ENCODE results near the gene INCENP. TPM values are rescaled to one million over a fixed set of nuclear protein-coding genes. Genes with fewer than 3 reads are reported as not detected.

INCENP gene
- polyA plus RNA-seq, 1 of the 3 experiments (the other 2 are of a cell fraction), result 20.1 TPM

- peaks cover 54% of the 10 kb centered on the region for H3K27me3 ChIP-seq (ENCODE audit: insufficient read depth)
- WGBS (ENCODE audit: low lambda C conversion rate), result 70% methylated on average over 1 of the region's 1 CpG
- H4K20me1 ChIP-seq (ENCODE audit: insufficient read depth), result no peaks in the 10 kb centered on the region
- no peaks in the 10 kb centered on the region for H3K9me2 ChIP-seq
- H3K79me2 ChIP-seq (ENCODE audit: insufficient read depth), result no peaks in the 10 kb centered on the region
- H3K4me2 ChIP-seq, result no peak overlapping the region
- H3K9me3 ChIP-seq, result no peaks in the 10 kb centered on the region
- H3K9ac ChIP-seq, result no peak overlapping the region
- H3K4me1 ChIP-seq (ENCODE audit: control insufficient read depth in 1 of 2, insufficient read depth in 2 of 2, low read depth in 1 of 2, low read length in 1 of 2), result no peaks in the 10 kb centered on the region
- no peaks in the 10 kb centered on the region for H3F3A ChIP-seq (replicated peaks; ENCODE audit: insufficient read depth)
- no peak overlapping the region for H3K4me3 ChIP-seq (ENCODE audit: low read depth in 2 of 2, low read length in 1 of 2)
- H2AFZ ChIP-seq (ENCODE audit: low read depth), result no peak overlapping the region
- no peak for DNase-seq
- POLR2A ChIA-PET, result no interaction called here
- H3K27ac ChIP-seq (ENCODE audit: low read depth in 2 of 2, low read length in 1 of 2), result no peak overlapping the region
- CTCF ChIA-PET, result interaction anchor here (1.1 to 4.2 kb wide), 8 partner anchors 14 to 270 kb away, joined by 3 to 37 read pairs (median 4); no protein-coding TSS in a partner anchor
- no peaks in the 10 kb centered on the region for H3K36me3 ChIP-seq (replicated peaks in 1 of 2; ENCODE audit: control insufficient read depth in 1 of 2, insufficient read depth in 2 of 2, low read length in 1 of 2)
- no peak for TF ChIP-seq YY1 (IDR thresholded peaks at IDR 0.05; ENCODE audit: low read depth)
- TF ChIP-seq SIN3A (IDR thresholded peaks at IDR 0.05; ENCODE audit: borderline replicate concordance, low read depth, low read length), result no peak
- TF ChIP-seq RAD21 (IDR thresholded peaks at IDR 0.05; ENCODE audit: low read length), result no peak
- TF ChIP-seq REST (IDR thresholded peaks at IDR 0.05; ENCODE audit: low read depth, low read length), result no peak
- TF ChIP-seq TEAD4 (IDR thresholded peaks at IDR 0.05; ENCODE audit: borderline replicate concordance, insufficient read depth), result no peak
- TF ChIP-seq MEF2A (IDR thresholded peaks at IDR 0.05; ENCODE audit: borderline replicate concordance, low read depth), result no peak
- TF ChIP-seq CHD2 (IDR thresholded peaks at IDR 0.05; ENCODE audit: low read length, partially characterized antibody), result no peak
- TF ChIP-seq NFIC (IDR thresholded peaks at IDR 0.05; ENCODE audit: borderline replicate concordance), result no peak
- no peak for TF ChIP-seq TCF12 (IDR thresholded peaks at IDR 0.05)
- TF ChIP-seq RCOR1 (IDR thresholded peaks at IDR 0.05; ENCODE audit: low read length), result no peak
- TF ChIP-seq JUND (IDR thresholded peaks at IDR 0.05), result no peak
- TF ChIP-seq IRF3 (IDR thresholded peaks at IDR 0.05; ENCODE audit: low read depth, low read length), result no peak
Observed at GRCh38 chr11:62169935-62170334, 46.1 kb downstream of the INCENP start.

GRCh38 chr11:62171261-62171723 is 47.5 kb downstream of the INCENP start:
- CTCF ChIA-PET, result interaction anchor here (0.6 to 4.2 kb wide), 40 partner anchors 9 to 214 kb away, joined by 3 to 37 read pairs (median 4); partner anchors contain the start of gene SCGB1D1
- H3K9ac ChIP-seq, result no peak overlapping the region
- WGBS (ENCODE audit: low lambda C conversion rate), result 2% methylated on average over 14 of the region's 14 CpGs
- TF ChIP-seq MEF2A (IDR thresholded peaks at IDR 0.05; ENCODE audit: borderline replicate concordance, low read depth) (no peak), TEAD4 (IDR thresholded peaks at IDR 0.05; ENCODE audit: borderline replicate concordance, insufficient read depth) (no peak), SMC3 (IDR thresholded peaks at IDR 0.05; ENCODE audit: low read depth, low read length) (peak; percentile 72), NRF1 (IDR thresholded peaks at IDR 0.05; ENCODE audit: low read depth, low read length) (no peak), USF2 (IDR thresholded peaks at IDR 0.05; ENCODE audit: borderline replicate concordance, low read depth, low read length) (no peak), EP300 (IDR thresholded peaks at IDR 0.05; ENCODE audit: borderline replicate concordance in 1 of 2, low read depth in 1 of 2, low read length in 1 of 2) (no peak), FOXJ3 (CRISPR knock-in tag; IDR thresholded peaks at IDR 0.05) (no peak), CHD2 (IDR thresholded peaks at IDR 0.05; ENCODE audit: low read length, partially characterized antibody) (no peak), IRF3 (IDR thresholded peaks at IDR 0.05; ENCODE audit: low read depth, low read length) (no peak), ELF1 (IDR thresholded peaks at IDR 0.05) (no peak), MAX (IDR thresholded peaks at IDR 0.05; ENCODE audit: low read depth) (no peak), GATA2 (CRISPR knock-in tag; IDR thresholded peaks at IDR 0.05) (no peak), SIN3A (IDR thresholded peaks at IDR 0.05; ENCODE audit: borderline replicate concordance, low read depth, low read length) (no peak)

More at GRCh38 chr11:62171261-62171723, 47.5 kb downstream of the INCENP start:
- Histone ChIP-seq H3K79me2 (ENCODE audit: insufficient read depth) (no peaks in the 10 kb centered on the region), H3K9me2 (no peaks in the 10 kb centered on the region), H3K27ac (ENCODE audit: low read depth in 2 of 2, low read length in 1 of 2) (no peak overlapping the region), H3F3A (replicated peaks; ENCODE audit: insufficient read depth) (no peaks in the 10 kb centered on the region), H3K36me3 (replicated peaks in 1 of 2; ENCODE audit: control insufficient read depth in 1 of 2, insufficient read depth in 2 of 2, low read length in 1 of 2) (no peaks in the 10 kb centered on the region), H3K27me3 (ENCODE audit: insufficient read depth) (peaks cover 47% of the 10 kb centered on the region), H3K9me3 (no peaks in the 10 kb centered on the region), H2AFZ (ENCODE audit: low read depth) (peak overlapping the region; percentile 26; the same call in 1 of the 2 replicates), H3K4me2 (peak overlapping the region; percentile 22; the same call in 1 of the 2 replicates), H4K20me1 (ENCODE audit: insufficient read depth) (no peaks in the 10 kb centered on the region), H3K4me3 (ENCODE audit: low read depth in 2 of 2, low read length in 1 of 2) (peak overlapping the region; percentile 7 to 41; a peak in 1 of 4 replicates), H3K4me1 (ENCODE audit: control insufficient read depth in 1 of 2, insufficient read depth in 2 of 2, low read depth in 1 of 2, low read length in 1 of 2) (no peaks in the 10 kb centered on the region)
- POLR2A ChIA-PET, result no interaction called here
- DNase-seq, result peak; percentile 69

Data from SK-N-SH (cell line).